IPS-20b (cell line): ENCODE data around the gene DNAH6.
A peak's percentile ranks its signal among the peaks of the same experiment; 100 is the strongest.
"Not testable (repeated sequence)": the region's sequence is repeated elsewhere in the genome, so short reads cannot be mapped to it uniquely, and the experiment has no call there.

Source experiments
- H3K27ac ChIP-seq: one replicate; pipeline ENCODE4 v1.5.1; 2013; ENCODE audit warnings: low read length
- H3K27me3 ChIP-seq: 2 replicates; pipeline ENCODE4 v1.6.1; 2013; ENCODE audit warnings: mild to moderate bottlenecking, low read length, inconsistent platforms; ENCODE audit not compliant: insufficient read depth
- H3K36me3 ChIP-seq: 2 replicates; pipeline ENCODE4 v1.6.1; 2013; ENCODE audit warnings: low read depth, mild to moderate bottlenecking, inconsistent platforms, low read length, moderate library complexity; ENCODE audit not compliant: insufficient read depth
- H3K4me1 ChIP-seq: 2 replicates; pipeline ENCODE4 v1.6.1; 2013; ENCODE audit warnings: mild to moderate bottlenecking, control low read depth, inconsistent platforms, low read length, moderate library complexity; ENCODE audit not compliant: insufficient read depth
- H3K4me3 ChIP-seq: 2 replicates; pipeline ENCODE4 v1.5.1; 2013; ENCODE audit warnings: mild to moderate bottlenecking, low read length, inconsistent platforms
- H3K9ac ChIP-seq: 2 replicates; pipeline ENCODE4 v1.6.1; 2013; ENCODE audit warnings: low read depth, mild to moderate bottlenecking, inconsistent platforms, low read length, moderate library complexity
- H3K9me3 ChIP-seq: 2 replicates; pipeline ENCODE4 v1.6.1; 2013; ENCODE audit warnings: mild to moderate bottlenecking, low read depth, low read length, inconsistent platforms; ENCODE audit not compliant: insufficient read depth

DNAH6 gene, protein sequence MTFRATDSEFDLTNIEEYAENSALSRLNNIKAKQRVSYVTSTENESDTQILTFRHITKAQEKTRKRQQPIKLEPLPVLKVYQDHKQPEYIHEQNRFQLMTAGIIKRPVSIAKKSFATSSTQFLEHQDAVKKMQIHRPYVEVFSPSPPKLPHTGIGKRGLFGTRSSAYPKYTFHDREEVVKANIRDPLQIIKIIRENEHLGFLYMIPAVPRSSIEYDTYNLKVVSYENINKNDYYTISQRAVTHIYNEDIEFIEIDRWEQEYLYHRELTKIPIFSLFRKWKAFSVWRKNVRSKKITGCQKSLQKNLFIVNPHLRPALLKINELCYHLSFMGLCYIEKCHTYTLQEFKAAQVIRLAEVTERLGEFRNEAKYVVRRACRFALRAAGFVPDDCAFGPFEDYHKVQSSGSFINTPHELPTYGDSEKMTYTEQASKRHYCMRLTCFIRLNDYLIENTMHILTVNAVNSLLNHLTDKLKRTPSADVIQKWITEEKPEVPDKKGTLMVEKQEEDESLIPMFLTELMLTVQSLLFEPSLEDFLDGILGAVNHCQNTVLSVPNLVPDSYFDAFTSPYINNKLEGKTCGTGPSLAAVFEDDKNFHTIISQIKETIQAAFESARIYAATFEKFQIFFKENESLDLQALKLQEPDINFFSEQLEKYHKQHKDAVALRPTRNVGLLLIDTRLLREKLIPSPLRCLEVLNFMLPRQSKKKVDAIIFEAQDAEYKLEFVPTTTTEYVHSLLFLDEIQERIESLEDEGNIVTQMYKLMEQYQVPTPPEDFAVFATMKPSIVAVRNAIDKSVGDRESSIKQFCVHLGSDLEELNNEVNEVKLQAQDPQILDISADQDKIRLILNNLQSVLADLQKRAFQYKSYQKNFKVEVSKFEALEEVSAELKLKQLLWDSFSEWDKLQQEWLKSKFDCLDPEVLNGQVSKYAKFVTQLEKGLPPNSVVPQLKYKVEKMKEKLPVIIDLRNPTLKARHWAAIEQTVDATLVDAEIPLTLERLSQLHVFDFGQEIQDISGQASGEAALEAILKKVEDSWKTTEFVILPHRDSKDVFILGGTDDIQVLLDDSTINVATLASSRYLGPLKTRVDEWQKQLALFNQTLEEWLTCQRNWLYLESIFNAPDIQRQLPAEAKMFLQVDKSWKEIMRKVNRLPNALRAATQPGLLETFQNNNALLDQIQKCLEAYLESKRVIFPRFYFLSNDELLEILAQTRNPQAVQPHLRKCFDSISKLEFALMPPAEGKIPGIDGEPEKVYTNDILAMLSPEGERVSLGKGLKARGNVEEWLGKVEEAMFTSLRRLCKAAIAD (N-terminal part only)

DNA sequence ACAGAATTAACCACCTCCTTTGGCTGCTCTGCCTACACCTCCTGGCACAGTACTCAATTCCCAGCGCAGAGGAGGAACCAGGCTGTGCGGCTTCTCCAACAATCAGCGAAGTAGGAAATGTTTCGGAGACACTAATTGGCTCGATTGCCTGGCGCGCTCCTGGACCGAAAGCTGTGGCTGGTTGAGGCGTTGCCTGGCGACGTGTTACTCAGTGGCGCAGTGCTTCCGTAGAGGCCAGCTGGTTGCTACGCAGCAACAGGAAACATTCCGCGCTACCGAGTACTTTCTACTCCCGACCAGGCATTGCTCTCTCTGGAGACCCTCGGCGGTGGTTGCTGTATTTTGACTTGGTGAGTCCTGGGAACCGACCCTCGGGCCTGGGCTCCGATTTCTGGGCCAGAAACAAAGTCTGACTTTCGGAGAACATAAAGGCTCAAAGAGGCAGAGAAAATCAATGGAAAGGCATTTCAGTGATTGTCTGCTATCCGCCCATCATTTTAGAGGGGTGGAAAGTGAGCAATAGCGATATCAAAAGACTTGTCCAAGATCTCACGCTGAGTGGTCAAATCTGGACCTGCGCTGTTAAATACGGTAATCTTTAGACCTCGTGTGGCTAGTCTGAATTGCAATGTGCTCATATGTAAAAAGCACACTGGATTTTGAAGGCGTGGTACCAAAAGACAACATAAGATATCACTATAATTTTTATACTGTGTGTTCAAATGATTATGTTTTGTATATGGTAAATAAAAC, at the start of gene DNAH6:
Gene DNAH6 (plus strand): TSS at position 265 of the 753 bp plus-strand sequence. CDS start 1,329 bp downstream, outside the sequence.
- Histone ChIP-seq H3K27ac (no peak within 1 kb of the TSS), H3K27me3 (peaks cover 10% of the 10 kb centered on the region; the same call in 1 of the 2 replicates), H3K4me3 (peak within 1 kb of the TSS; percentile 77), H3K9me3 (peaks cover 15% of the 10 kb centered on the region), H3K4me1 (peaks cover 4% of the 10 kb centered on the region; the same call in 1 of the 2 replicates), H3K36me3 (no peaks in the 10 kb centered on the region), H3K9ac (peak within 1 kb of the TSS; percentile 54; the same call in 1 of the 2 replicates)

DNA sequence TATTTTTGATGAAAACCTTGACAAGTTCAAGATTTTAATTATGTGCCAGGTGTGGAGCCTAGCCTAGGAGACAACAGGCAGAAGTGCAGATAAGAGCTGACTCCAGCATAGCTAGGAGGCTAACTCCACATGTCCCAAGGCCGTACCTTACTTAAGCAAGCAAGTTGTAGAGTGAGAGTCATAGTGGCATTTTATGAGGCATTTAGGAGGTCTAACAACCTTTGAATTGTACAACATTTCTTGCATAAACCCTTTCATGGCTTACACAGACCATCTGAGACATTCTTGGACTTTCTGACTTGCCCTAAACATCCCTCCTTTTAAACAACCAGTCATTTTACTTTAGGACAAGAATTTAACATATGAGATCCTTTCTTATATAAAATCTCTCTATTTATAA, 48.9 kb upstream of the DNAH6 start:
- Histone ChIP-seq H3K27me3 (no peaks in the 10 kb centered on the region), H3K9me3 (peaks cover 55% of the 10 kb centered on the region), H3K27ac (no peak overlapping the region)

DNA sequence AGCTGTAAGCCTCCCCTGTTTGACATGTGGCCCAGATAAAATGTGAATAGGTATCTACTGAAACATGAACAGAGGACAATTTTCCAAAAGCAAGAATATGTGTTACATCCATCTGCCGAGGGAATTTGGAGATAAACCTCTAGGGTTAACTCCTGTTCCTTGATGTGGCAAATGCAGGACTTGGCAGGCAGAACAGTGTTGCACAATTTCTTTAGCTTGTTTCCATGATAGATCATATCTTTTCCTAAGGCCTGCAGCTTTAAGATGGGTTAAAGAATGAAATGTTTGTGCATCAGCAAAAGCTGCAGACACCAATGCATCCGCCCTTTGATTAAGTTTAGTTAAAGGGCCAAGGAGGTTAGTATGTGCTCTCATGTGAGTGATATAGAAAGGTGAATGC, 43.9 kb upstream of the DNAH6 start:
- H3K27ac ChIP-seq = not testable (repeated sequence)
- H3K9me3 ChIP-seq = peaks cover 54% of the 10 kb centered on the region

More for the DNA sequence above, 48.9 kb upstream of the DNAH6 start:
- Histone ChIP-seq H3K36me3 (no peaks in the 10 kb centered on the region), H3K4me1 (peaks cover 4% of the 10 kb centered on the region; the same call in 1 of the 2 replicates), H3K4me3 (no peak overlapping the region), H3K9ac (no peak overlapping the region)

DNA sequence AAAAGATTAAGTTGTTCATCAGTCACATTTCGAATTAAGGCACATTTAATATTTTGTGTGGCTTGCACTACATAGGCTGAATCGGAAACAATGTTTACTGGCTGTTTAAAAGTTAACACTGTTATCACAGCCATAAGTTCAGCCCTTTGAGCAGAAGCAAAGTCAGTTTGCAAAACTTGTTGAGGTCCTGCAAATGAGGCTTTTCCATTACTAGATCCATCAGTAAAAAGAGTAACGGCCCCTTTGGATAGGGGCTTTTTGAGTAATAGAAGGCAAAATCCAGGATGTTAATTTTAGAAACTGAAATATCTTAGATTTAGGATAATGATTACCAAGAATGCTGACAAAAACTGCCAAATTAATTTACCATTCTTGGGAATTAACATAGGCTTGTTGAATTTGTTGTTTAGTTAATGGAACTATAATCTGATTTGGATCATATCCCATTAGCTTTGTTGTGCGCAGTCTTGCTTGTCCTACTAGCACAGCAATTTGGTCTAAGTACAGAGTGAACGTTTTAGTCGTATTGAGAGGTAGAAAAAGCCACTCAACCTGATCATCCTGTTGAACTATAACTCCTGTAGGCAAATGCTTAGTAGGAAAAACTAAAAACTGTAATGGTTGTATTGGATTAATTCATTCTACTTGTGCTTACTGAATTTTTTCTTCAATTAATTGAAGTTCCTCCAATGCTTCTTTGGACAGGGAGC, 43.3 kb upstream of the DNAH6 start:
- no peaks in the 10 kb centered on the region for H3K4me1 ChIP-seq
- no peak overlapping the region for H3K9ac ChIP-seq
- no peaks in the 10 kb centered on the region for H3K36me3 ChIP-seq
- H3K27ac ChIP-seq = no peak overlapping the region
- no peak overlapping the region for H3K4me3 ChIP-seq
- no peaks in the 10 kb centered on the region for H3K27me3 ChIP-seq
- H3K9me3 ChIP-seq = peaks cover 58% of the 10 kb centered on the region

More for the DNA sequence above, 43.9 kb upstream of the DNAH6 start:
- not testable (repeated sequence) for H3K27me3 ChIP-seq, H3K4me1 ChIP-seq, H3K4me3 ChIP-seq, H3K9ac ChIP-seq, H3K36me3 ChIP-seq

DNA sequence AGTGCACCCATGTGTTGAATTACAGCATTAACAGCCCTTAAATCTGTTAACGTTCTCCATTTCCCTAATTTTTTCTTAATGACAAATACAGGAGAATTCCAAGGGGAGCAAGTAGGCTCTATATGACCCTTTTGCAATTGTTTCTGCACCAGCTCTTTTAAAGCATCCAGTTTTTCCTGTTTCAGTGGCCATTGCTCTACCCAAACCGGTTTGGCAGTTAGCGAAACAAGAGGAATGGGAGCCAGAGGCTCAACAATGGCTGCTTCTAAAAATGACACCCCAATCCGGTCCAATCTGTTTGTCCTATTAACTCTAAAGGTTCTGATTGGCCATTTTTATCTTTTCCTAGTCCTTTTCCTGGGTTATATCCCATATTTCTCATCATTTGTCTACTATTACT, 42.1 kb upstream of the DNAH6 start:
- H3K9me3 ChIP-seq = peaks cover 59% of the 10 kb centered on the region
- no peak overlapping the region for H3K4me3 ChIP-seq
- no peak overlapping the region for H3K9ac ChIP-seq
- H3K4me1 ChIP-seq = no peaks in the 10 kb centered on the region
- H3K27ac ChIP-seq = no peak overlapping the region
- no peaks in the 10 kb centered on the region for H3K27me3 ChIP-seq
- no peaks in the 10 kb centered on the region for H3K36me3 ChIP-seq

DNA sequence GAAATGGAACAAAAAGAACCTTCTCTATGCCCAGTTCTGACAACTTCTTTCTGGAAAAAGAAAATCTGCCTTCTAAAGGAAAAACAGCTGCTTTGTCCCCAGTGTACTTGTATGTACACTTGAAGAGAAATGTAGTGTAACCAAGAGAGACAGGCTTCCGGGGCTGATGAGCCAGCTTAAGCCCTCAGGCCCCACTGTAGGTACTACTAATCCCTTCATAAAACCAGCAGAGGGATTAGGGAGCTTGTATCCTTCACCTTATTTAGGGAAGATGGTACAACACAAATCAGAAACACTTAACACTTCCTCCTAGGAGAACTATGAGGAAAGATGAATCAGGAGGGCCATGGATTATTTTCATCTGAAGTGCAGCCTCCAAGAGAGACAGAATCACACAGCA, 38.4 kb upstream of the DNAH6 start:
- H3K4me3 ChIP-seq = no peak overlapping the region
- H3K27ac ChIP-seq = no peak overlapping the region
- peaks cover 37% of the 10 kb centered on the region for H3K9me3 ChIP-seq

DNA sequence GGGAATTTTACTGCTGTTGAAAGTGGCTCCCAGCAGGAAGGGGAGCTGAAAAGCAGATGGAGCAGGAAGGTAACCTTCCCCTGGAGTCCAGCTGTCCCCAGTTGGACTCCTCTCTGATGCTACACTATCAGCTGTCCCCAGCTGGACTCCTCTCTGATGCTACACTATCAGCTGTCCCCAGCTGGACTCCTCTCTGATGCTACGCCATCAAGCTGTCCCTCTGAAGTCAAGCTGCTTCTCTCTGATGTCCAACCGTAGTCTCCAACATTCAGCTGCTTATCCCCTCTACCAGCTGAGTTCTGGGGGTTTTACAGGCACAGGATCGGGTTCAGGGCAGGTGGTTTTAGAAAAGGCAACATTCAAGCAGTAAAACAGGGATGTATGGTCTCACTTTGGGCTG, 37.4 kb upstream of the DNAH6 start:
- Histone ChIP-seq H3K4me1 (no peaks in the 10 kb centered on the region), H3K27ac (no peak overlapping the region), H3K9ac (no peak overlapping the region), H3K27me3 (no peaks in the 10 kb centered on the region), H3K36me3 (no peaks in the 10 kb centered on the region), H3K9me3 (peaks cover 37% of the 10 kb centered on the region), H3K4me3 (no peak overlapping the region)

More for the DNA sequence above, 38.4 kb upstream of the DNAH6 start:
- no peaks in the 10 kb centered on the region for H3K36me3 ChIP-seq
- no peaks in the 10 kb centered on the region for H3K4me1 ChIP-seq
- no peaks in the 10 kb centered on the region for H3K27me3 ChIP-seq
- H3K9ac ChIP-seq = no peak overlapping the region

DNA sequence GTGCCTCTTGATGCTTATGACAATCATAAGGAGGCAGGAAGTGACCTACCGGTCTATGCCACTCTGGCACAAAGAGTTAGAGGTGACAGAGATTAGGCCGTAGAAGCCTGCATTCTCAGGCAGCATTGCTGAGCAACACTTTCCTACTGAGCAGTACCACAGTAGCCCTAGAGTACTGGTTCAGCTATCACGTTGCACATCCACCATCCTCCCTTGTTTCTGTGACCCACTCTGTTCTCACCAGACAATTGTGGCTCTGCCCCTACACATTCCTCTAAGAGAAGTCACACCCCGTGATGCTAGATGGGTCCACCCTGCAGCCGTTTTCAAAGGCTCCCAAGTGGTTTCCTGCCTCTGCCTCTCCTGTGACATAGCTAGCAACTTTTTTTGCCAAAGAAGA, 34.6 kb upstream of the DNAH6 start:
- no peaks in the 10 kb centered on the region for H3K27me3 ChIP-seq
- no peak overlapping the region for H3K4me3 ChIP-seq
- H3K27ac ChIP-seq = no peak overlapping the region
- no peaks in the 10 kb centered on the region for H3K4me1 ChIP-seq
- no peaks in the 10 kb centered on the region for H3K36me3 ChIP-seq
- no peak overlapping the region for H3K9ac ChIP-seq
- peaks cover 26% of the 10 kb centered on the region for H3K9me3 ChIP-seq

DNA sequence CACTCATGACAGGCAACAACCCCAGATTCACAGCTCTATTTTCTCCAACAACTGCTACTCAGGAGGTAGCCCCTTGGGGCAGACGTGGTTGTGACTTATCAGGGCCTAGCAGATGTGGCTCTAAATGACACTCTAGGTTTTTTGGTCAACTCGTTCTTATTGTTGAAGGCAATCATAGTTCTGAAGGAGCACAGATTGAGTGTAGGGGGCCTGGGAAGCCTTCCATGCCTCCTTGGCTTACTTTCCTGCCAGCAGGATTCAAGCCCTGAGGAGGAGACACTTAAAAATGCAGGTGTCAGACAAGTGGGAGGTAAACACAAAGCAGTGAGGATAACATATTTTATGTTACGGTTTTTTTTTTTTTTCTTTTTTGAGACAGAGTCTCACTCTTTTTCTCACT, 33.7 kb upstream of the DNAH6 start:
- Histone ChIP-seq H3K4me1 (no peaks in the 10 kb centered on the region; the same call in 1 of the 2 replicates), H3K27me3 (no peaks in the 10 kb centered on the region), H3K36me3 (no peaks in the 10 kb centered on the region), H3K4me3 (no peak overlapping the region), H3K9me3 (peaks cover 17% of the 10 kb centered on the region; the same call in 1 of the 2 replicates), H3K27ac (no peak overlapping the region), H3K9ac (no peak overlapping the region)

DNA sequence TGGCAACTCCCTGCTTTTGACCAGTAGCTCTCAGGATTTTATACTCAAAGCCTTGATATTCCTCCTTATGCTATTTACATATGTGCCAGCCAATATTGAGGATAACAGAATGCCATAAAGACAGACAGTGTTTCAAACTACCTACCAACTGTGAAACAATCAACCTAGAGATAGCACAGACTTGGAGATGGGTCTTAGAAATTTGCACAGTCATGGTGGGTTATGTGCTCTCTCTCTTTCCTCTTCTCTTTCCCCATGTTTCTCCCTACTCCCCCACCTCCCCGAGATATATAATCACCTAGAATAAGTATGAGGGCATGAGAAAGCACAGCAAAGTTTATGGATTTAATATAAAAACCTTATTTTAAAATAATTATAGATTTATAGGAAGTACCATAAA, 33.0 kb upstream of the DNAH6 start:
- Histone ChIP-seq H3K9ac (no peak overlapping the region), H3K4me3 (no peak overlapping the region), H3K9me3 (peaks cover 12% of the 10 kb centered on the region; the same call in 1 of the 2 replicates), H3K27me3 (no peaks in the 10 kb centered on the region), H3K27ac (no peak overlapping the region), H3K4me1 (no peaks in the 10 kb centered on the region; the same call in 1 of the 2 replicates), H3K36me3 (no peaks in the 10 kb centered on the region)
